ENCODE measurements around the gene C1QTNF7.

Gene C1QTNF7

GRCh38 chr4:15427701-15428100 lies at the start of gene C1QTNF7:
Gene C1QTNF7 (plus strand): TSS chr4:15428033. CDS start chr4:15435744, 7,711 bp downstream.
- DNase-seq: no peak

- DNase-seq: no peak
Observed at GRCh38 chr4:15378062-15378461, 49.8 kb upstream of the C1QTNF7 start.

- DNase-seq: no peak
Observed at GRCh38 chr4:15378493-15378892, 49.3 kb upstream of the C1QTNF7 start.

GRCh38 chr4:15381806-15382338 lies 46.0 kb upstream of the C1QTNF7 start:
- no peak for DNase-seq

- DNase-seq: no peak
Observed at GRCh38 chr4:15382669-15383273, 45.1 kb upstream of the C1QTNF7 start.

- no peak for DNase-seq
Observed at GRCh38 chr4:15385515-15385914, 42.3 kb upstream of the C1QTNF7 start.

- DNase-seq: no peak
Observed at GRCh38 chr4:15385928-15386327, 41.9 kb upstream of the C1QTNF7 start.

- DNase-seq: no peak
Observed at GRCh38 chr4:15390494-15390893, 37.3 kb upstream of the C1QTNF7 start.

- DNase-seq: no peak
Observed at GRCh38 chr4:15392053-15392805, 35.6 kb upstream of the C1QTNF7 start.

GRCh38 chr4:15395311-15395710 lies 32.5 kb upstream of the C1QTNF7 start:
- DNase-seq: no peak

- DNase-seq: peak; percentile 81
Observed at GRCh38 chr4:15396157-15396800, 31.6 kb upstream of the C1QTNF7 start.

- DNase-seq: no peak
Observed at GRCh38 chr4:15398001-15398400, 29.8 kb upstream of the C1QTNF7 start.

GRCh38 chr4:15398732-15399131 lies 29.1 kb upstream of the C1QTNF7 start:
- DNase-seq: no peak

GRCh38 chr4:15400226-15400625 lies 27.6 kb upstream of the C1QTNF7 start:
- DNase-seq: no peak

- DNase-seq: peak; percentile 81
Observed at GRCh38 chr4:15400981-15401671, 26.7 kb upstream of the C1QTNF7 start.

- DNase-seq: no peak
Observed at GRCh38 chr4:15402146-15402545, 25.7 kb upstream of the C1QTNF7 start.

GRCh38 chr4:15402974-15403373 lies 24.9 kb upstream of the C1QTNF7 start:
- DNase-seq: no peak

- no peak for DNase-seq
Observed at GRCh38 chr4:15405018-15405417, 22.8 kb upstream of the C1QTNF7 start.

GRCh38 chr4:15410750-15411149 lies 17.1 kb upstream of the C1QTNF7 start:
- DNase-seq: peak; percentile 64

- DNase-seq: no peak
Observed at GRCh38 chr4:15412461-15412860, 15.4 kb upstream of the C1QTNF7 start.

- DNase-seq: no peak
Observed at GRCh38 chr4:15413010-15413622, 14.7 kb upstream of the C1QTNF7 start.

GRCh38 chr4:15413623-15414019 lies 14.2 kb upstream of the C1QTNF7 start:
- DNase-seq: peak; percentile 9

All from hematopoietic multipotent progenitor cell treated with erythropoietin and hydrocortisone succinate and interleukin-3 and kit ligand, for 4 days (in vitro differentiated cells).